HG02642 (cell line): ENCODE measurements around the gene BCKDHB.

Experiments
- ATAC-seq: cut with Tn5 transposase; IDR thresholded peaks from one replicate; pipeline ENCODE4 v1.9.1; 2021; ENCODE audit warnings: mild to moderate bottlenecking; ENCODE audit not compliant: unreplicated experiment, poor library complexity

BCKDHB gene

GRCh38 chr6:80357674-80358073 is 251.2 kb downstream of the BCKDHB start:
- ATAC-seq, result no peak

GRCh38 chr6:80363501-80364122 is 257.1 kb downstream of the BCKDHB start:
- ATAC-seq, result no peak

GRCh38 chr6:80364149-80364548 is 257.7 kb downstream of the BCKDHB start:
- no peak for ATAC-seq

- ATAC-seq, result no peak
These were observed 259.6 kb downstream of the BCKDHB start for GRCh38 chr6:80366051-80366450.

- no peak for ATAC-seq
These were observed 260.2 kb downstream of the BCKDHB start for GRCh38 chr6:80366714-80367113.

GRCh38 chr6:80376411-80376810 is 269.9 kb downstream of the BCKDHB start:
- ATAC-seq, result no peak

GRCh38 chr6:80380566-80380965 is 274.1 kb downstream of the BCKDHB start:
- ATAC-seq, result no peak

GRCh38 chr6:80382811-80383210 is 276.3 kb downstream of the BCKDHB start:
- ATAC-seq, result no peak

- no peak for ATAC-seq
These were observed 282.0 kb downstream of the BCKDHB start for GRCh38 chr6:80388507-80388906.
